Activated CD4-positive, alpha-beta T cell treated with anti-CD3 and anti-CD28 coated beads for 1 hour (primary cell): ENCODE results near the gene RAB34.

Experiments used
- DNase-seq: peaks from one replicate; pipeline ENCODE4 v3.0.0-alpha.2; 2020

Gene RAB34

DNA sequence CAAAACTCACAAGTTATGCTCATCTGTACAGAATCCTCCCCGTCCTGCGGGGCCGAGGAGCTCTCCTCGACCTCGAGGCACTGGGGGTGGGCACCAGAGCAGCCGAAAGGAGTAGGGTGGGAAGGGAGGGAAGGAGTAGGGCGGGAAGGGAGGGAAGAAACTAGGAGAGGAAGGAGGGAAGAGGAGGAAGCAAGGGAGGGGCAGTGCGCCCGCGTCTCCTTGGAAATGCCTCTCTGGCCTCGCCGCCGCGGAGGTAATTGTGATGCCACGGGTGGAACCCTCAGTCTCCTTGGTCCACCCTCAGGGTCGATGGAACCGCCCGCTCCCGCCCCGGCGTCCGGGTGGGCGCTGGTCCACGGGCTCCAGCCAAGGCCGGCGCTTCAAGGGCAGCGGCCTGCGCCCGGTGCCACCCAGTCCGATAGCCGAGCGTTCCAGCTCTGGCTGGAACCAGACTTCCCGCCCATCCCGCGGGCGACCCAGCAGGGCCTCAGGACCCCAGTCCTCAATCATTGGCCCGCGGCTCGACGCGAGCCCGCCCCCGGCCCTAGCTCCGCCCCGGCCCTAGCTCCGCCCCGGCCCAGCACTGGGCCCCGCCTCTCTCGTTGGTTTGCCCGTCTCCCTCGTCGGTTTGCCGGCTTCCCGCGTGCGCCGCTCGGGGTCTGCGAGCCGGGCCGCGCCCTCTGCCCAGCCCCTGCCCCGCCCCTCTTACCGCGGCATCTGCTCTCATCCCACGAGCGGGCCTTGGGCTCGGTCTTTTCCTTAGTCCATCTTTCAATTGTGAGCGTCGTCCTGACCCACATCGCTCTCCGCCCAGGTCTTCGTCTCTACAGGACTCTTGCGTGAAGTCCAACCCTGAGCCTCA is 6.6 kb downstream of the RAB34 start:
- peak; percentile 85 for DNase-seq

DNA sequence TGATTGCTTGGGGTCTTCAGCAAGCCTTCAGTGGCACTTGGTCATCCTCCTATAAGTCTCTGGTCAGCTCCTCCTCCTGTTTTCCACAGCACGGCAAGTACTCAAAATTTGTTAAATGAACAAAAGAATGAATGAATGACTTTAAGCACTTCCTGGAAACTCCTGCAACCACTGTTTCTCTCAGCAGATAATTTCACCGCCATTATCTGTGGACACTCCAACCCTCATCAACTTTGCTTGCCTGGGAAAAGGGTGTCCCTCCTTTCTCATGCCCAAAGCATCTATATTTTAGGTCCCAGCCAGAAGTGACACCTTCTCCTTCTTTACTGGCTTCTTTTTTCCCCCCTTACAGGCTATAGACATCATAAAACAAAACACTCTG is 10.3 kb downstream of the RAB34 start:
- no peak for DNase-seq

DNA sequence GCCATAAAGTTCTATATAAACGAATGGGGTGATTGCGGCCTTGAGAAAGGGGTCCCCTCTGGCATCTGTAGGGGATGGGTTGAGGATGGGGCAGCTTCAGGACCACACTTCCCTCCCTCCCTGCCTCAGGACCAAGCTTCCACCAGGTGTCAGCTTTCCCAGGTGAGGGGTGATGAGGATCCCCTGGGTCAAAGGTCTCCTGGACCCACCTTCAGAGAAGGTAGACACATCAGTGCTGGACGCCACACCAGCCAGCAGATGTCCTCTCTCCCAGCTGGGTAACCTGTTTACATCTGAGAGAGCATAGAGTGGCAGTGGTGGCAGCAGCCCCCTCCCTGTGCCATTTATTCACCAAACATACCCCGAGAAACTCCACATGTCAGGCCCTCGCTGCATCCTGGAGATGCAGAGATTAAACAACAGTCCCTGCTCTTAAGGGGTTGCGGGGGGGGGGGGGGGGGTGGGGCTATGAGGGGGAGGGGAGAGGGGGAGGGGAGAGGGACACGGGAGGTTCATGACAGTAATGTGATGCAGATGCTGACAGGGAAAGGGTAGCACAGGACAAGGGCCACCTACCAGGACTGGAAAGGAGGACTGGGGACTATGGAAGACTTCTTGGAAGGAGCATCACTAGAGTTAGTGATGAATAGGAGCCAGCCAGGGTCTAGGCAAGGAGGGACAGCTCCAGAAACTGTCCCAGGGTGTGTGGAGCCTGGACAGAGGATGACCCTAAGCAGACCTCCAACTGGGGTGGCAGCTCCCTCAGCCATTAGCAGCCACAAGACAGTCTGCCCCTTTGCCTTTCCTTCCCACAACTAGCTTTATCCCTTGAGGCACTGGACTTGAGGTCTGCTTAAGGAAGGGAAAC is 11.0 kb downstream of the RAB34 start:
- DNase-seq: no peak

DNA sequence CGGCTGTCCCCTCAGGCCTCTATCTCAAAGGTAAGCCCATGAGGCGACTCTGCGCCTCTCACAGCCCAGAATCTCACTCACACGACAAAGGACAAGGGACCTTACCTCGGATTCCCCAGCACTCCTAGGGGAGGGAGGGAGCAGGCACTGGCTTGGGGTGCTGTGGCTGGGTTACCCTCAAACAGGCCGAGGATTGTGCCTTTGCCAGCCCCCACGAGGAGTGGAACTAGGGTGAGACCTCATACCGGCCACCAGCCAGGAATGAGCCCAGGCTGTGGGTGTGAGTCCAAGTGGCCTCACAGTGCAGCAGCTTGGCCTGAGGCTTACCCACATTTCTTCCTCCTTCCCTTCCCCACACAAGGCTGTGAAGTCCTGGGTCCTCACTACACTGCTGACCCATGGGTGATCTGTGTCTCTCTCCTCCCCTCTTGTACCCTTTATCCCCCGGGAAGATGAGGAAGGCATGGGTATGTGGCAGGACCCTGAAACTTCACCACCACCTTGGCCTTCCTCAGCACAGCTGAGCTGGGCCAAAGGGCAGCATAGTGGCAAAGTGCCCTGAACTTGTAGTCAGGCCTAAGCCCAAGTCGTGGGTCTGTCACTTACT is 11.8 kb downstream of the RAB34 start:
- no peak for DNase-seq

DNA sequence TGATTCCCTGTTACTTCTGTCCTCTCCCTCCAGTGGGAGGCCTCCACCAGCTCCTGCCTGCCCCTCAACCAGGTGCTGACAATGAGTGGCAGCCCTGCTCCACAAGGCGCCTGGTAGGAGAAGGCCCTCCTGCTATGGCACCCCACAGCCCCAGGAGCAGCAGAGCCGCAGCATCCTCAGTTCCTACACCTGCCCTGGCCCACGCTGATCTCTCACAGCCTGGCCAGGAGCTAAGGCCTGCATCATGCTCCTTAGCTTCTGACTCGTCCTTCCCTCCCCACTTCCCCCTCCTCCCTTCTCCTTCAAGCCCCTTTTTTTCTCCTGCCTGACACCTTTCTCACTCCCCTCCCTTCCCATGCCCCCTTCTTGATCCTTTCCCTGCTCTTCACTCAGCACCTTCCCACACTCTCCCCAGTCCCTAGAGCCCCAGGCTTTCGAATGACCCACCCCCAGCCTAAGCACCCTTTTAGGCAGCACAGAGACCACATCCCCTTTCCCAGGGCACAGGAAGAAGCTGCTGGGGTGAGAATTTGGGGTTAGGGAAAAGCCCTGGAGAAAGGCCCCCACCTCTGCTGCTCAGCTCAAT is 12.5 kb downstream of the RAB34 start:
- DNase-seq: no peak

DNA sequence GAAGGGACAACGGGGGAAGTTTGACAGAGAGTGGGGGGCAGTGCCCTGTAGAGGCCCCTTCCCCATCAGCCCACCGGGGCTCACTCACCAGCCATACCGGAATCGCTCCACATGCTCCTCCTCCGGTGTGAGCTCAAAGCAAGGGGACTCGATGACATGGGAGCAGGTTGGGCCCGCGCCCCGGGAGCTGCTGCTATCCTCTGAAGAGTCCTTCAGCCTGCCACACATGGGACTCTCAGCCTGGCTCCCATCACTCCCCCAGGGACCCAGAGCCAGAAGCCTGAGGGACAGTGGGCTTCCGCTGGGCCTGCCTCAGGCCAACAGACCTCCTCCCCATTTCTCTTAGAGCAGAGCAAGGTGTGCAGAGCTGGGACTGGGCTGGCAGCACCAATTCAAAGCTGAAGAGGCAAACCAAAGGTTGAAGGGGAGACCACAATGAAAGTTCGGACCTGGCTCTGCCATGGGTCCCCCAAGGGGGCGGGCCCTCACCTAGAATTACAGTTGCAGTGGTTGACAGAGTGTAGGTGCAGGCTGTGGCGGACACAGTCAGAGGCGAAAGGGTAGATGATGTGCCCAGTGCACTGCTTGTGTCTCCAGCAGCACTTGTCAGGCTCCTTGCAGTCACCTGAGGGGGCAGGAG is 13.3 kb downstream of the RAB34 start:
- no peak for DNase-seq

DNA sequence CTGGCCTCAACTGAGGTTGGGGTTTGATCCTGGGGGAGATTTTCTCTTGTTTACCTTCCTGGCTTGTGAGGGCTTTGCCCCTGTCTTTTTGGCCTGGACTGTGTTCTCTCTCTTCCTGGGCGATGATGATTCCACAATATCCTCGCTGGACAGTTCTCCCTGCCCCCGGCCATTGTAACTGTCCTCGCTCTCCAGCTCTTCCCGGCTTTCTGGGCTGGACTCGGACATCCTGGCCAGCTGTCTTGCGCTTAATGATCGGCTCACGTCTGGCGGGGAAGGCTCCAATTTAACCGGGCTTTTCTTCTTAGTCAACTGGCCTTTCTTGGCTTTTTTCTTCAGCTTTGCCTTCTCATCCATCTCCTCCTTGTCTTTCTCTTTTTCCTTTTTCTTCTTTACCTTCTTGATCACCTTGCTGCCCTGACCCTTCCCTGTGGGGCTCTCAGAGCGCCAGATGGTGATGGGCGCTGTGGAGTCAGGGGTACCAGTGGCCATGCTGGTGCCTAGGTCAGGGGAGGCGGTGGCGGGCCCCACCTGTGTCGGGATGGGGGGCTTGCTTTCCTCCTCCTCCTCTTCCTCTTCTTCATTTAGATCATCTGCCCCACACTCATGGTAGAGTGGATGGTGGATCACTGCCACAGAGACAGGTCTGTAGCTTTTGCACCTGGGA is 14.0 kb downstream of the RAB34 start:
- no peak for DNase-seq

DNA sequence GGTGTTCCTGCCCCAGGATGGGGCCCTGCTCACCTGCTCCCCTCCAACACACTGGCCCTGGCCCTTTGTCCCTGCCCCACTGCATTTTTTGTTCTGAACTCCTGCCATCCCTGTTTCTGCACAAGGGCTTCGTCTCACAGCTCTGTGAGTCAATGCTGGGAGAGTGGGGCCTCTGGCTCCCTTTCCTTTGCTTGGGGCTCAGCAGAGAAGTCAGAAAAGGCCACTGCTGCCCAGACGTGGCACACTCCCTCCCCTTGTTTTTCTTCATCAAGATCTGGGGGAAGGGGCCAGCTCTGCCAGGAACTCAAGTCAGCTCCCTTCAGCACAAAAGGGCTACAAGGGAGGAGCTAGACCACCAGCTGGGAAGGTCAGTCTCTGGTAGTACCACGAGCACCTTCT is 14.9 kb downstream of the RAB34 start:
- no peak for DNase-seq

DNA sequence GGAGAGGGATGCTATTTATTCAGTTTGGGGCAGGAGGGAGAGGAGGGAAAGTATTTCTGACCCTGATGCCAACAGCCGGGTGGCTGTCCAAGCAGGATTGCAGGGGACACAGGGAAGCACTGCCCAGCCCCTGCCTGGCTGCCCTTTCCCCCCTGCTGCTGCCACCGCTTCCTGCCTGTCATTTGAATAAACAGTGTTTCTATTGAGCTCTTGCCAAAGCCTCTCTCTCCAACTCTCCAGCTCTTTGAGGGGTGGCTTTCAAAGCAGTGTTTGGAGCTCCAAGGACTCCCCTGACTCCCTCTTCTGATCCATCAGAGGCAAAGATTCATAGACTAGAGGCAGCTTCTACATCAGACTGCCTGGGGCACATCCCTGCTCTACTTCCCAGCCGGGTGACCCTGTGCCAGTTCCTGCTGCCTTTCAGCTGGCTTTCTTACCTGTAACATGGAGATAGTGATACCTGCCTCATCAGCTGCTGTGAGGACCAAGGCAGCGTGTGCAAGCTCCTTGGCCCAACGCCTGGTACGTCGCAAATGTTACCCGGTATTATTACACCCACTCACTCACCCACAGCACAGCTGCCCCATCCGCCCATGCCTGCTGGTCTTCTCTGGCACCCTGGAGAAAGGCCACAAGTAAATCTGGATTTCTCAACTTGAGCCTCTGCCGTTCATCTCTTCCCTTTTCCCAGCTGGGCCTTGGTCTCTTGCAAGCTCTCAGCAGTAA is 15.5 kb downstream of the RAB34 start:
- DNase-seq: no peak

DNA sequence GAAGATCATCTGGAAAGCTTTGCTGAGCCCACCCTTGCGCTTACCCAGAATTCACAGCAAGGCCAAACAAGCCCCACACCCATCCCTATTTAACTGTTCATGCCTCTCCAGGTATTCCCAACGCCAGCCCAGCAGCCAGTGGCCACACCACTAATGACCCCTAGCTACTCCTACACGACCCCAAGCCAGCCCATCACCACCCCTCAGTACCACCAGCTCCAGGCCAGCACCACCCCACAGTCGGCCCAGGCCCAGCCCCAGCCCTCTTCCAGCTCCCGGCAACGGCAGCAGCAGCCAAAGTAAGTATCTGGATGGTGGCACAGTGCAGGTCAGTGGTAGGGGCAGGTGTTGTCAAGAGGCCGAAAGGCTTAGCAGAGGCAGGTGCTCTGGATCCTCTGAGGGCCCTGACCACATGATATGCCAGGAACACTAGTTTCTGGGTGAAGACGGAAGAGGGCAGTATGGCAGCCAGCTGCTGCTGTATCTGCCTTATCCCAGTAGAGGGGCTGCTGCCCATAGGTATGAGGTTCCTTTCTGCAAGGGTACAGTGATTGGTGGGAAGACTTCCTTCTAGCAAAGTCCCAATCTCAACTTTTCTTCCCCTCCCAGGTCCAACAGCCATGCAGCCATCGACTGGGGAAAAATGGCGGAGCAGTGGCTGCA is 16.7 kb downstream of the RAB34 start:
- no peak for DNase-seq

DNA sequence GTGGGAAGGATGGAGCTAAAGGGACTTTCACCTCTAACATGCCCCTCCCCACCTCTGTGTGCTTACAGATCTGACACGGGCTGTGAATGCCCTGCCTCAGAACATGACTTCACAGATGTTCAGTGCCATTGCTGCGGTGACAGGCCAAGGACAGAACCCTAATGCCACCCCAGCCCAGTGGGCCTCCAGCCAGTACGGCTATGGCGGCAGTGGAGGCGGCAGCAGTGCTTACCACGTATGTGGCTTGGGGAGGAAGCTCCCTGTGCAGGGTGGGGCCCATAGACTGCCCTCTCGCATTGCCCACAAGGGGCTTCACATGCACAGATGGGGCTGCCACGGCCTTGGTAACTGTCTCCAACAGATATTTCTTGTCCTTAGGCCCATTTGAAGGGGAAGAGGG is 17.4 kb downstream of the RAB34 start:
- no peak for DNase-seq

DNA sequence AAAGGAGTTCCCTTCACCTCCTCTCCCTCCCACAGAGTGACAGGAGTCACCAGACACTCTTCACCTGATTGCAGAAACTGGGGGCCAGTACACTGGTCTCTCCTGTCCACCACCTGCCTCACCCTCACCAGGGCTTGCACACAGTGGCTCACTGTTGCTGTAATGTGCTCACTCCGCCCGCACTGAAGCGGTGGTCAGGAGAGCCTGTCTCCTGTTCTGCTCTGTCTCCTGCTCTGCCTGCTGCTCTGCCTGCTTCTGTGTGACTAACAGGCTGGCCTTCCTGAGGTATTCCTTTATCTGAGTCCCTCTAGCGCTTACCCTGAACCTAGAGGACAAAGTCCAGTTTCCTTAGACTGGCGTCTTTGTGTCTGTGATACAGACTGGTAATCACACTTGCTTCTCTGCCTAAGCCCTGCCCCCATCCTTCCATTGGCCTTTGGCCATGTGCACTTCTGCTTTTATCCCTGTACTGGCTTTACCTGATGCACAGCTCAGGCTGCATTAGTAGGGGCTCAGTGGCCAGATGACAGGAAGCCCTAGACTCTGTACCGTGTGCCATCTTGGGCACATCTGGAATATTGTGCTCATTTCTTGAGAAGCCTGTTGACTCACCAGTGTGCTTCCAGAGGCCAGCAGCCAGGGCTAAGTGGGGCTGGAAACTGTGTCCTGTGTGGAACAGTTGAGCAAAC is 19.3 kb downstream of the RAB34 start:
- DNase-seq: no peak

DNA sequence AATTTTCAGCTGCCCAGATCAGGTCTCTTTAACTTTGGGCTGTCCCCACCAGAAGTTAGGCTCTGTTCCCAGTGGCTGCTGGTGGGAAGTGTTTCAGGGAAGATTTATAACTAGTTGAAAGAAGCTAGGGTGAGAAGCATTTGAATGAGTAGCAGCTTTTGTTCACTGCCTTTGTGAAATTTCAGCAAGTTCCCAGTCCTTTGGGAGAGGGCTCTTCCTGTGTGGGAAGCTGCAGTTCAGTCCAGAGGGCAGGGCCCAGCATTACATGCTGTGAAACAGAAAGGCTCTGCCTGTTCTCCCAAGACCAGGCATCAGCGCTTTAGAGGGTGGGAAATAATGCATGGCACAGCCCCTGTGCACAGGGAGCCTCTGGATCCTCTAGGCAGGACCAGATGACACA is 23.8 kb downstream of the RAB34 start:
- DNase-seq: no peak

DNA sequence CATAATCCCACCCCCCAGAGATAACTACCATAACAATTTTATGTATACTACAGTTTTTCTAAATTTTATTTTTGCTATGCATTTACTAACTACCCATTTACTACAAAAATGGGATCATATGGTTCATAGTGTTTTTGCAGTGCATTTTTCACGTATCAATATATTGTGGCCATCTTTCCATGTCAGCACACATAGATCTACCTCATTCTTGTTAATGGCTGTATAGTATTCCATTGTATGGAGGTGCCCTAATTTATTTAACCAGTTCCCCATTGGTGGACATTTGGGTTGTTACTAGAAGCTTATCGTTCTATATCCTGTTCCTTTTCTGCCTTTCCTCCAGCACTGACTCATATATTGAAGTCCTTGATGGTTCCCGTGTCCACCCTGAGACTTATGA is 28.7 kb downstream of the RAB34 start:
- DNase-seq: no peak

DNA sequence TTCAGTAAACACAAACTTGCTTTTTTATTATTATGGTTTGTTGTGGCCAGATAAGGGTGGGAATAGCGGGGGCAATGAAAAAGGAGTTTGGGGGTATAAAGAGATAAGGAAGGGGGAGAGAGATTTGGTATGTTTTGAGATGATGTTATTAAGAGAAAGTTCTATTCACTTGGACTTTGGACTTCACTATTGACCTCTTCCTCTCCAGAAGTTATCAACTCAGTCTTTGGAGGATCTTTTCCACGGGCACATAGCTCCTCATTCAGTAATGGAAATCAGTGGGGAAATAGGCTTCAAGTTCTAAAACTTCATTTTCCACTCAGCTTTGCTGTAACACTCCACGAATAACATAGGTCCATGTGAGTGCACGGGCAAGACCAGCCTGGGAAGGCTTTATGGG is 29.2 kb downstream of the RAB34 start:
- DNase-seq: no peak

DNA sequence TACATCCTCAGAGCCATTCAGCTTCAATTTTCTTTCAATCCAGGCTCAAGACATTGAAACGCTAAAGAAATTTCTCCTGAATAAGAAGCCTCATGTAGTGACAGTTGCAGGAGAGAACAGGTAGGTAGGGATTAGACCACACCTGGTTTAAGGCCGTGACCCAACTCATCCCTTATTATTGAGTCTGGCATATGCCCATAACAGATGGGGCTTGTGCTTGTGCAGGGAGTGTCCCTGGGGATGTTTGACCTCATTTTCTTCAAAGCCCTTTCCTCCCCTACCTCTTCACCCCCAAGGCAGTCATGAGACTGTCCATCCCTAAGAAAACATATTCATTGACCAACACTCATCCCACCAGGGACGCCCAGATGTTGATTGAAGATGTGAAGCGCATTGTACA is 31.4 kb downstream of the RAB34 start:
- no peak for DNase-seq

DNA sequence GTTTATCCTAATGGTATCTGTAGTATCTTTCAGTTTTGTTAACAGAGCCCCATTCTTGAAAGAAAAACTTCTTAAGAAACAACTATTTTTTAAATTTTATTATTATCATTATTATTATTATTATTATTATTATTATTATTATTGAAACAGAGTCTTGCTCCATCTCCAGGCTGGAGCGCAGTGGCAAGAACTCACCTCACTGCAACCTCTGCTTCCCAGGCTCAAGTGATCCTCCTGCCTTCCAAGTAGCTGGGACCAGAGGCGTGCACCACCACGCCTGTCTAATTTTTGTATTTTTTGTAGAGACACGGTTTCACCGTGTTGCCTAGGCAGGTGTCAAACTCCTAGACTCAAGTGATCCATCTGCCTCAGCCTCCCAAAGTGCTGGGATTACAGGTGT is 32.3 kb downstream of the RAB34 start:
- DNase-seq: no peak

DNA sequence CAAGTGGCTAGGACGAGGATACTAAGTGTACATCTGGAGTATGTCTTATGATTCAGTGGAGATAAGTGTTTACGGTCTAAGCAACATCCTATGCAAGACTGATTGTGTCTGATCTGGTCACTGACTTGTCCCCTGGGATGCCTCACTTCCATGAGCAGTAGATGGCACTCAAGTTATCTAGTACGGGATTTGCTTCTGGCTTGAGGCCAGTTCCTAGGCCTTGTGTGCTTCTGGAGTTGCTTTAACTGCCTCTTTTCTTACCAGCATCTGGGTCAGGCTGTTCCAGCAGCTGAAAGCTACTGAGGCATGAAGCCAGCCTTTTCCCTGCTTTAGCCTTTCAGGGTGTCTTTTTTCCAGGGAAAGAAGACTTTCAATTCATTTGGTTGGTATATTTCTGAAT is 32.7 kb downstream of the RAB34 start:
- no peak for DNase-seq

DNA sequence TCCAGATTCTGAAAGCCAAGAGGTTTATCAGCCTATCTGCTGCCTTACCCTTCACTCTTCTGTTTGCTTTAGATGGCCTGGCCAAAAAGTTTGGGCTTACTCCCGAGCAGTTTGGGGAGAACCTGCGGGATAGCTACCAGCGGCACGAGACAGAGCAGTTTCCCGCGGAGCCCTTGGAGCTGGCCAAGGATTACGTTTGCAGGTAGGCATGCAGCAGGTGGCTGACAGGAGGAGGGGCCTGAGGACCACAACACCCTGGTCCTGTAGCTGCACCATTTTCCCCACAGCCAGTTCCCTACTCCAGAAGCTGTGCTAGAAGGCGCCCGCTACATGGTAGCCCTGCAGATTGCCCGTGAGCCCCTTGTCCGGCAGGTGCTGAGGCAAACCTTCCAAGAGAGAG is 35.0 kb downstream of the RAB34 start:
- no peak for DNase-seq

DNA sequence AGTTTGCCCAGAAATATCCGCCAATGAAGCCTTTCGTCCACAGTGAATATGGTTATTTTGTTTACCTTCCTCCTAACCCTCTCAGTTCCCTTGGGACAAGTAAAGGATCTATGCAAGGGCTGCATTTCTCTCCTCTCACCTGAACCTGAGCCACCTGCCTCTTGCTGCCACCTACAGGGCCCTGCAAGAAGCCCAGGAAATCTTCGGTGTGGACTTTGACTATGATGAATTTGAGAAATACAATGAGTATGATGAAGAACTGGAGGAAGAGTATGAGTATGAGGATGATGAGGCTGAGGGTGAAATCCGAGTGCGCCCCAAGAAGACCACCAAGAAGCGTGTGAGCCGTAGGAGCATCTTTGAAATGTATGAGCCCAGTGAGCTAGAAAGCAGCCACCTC is 41.7 kb downstream of the RAB34 start:
- DNase-seq: no peak
